ENCODE measurements around the gene BRIX1. TPM values are rescaled to one million over a fixed set of nuclear protein-coding genes. Genes with fewer than 3 reads are reported as not detected.

Gene BRIX1
- total and polyA plus RNA-seq, 2 of the 13 experiments (the other 11 are each of a cell fraction or from before 2014, with no cell fraction given): 23.6 to 78.4 TPM

- no peak for TF ChIP-seq ZNF407 (CRISPR knock-in tag; IDR thresholded peaks at IDR 0.05; ENCODE audit: not compliant biosample characterization)
- peak; percentile 18; the same call in 1 of the 2 replicates for TF ChIP-seq ARID5B (CRISPR knock-in tag; IDR thresholded peaks at IDR 0.05)
- TF ChIP-seq STAG1 (CRISPR knock-in tag; IDR thresholded peaks at IDR 0.05): peak; percentile 95
- TF ChIP-seq ZNF317 (CRISPR knock-in tag; IDR thresholded peaks at IDR 0.05): peak; percentile 50; the same call in 1 of the 2 replicates
- no peak for TF ChIP-seq PLRG1 (conservative IDR thresholded peaks at IDR 0.05)
- no peak for TF ChIP-seq ZNF362 (CRISPR knock-in tag; IDR thresholded peaks at IDR 0.05; ENCODE audit: borderline replicate concordance)
- no peak for TF ChIP-seq ATF2 (CRISPR knock-in tag; IDR thresholded peaks at IDR 0.05)
- TF ChIP-seq MATR3 (CRISPR knock-in tag; IDR thresholded peaks at IDR 0.05): no peak
- peak in 1 of 2 experiments; percentile 63; a peak in 1 of 4 replicates for TF ChIP-seq KLF16 (CRISPR knock-in tag; IDR thresholded peaks at IDR 0.05)
Observed at GRCh38 chr5:34898258-34898895, 17.1 kb upstream of the BRIX1 start (continued).

All from HepG2 (cell line).